HG03432 (cell line): ENCODE measurements around the gene EXTL2.
"Not testable (repeated sequence)": the region's sequence is repeated elsewhere in the genome, so short reads cannot be mapped to it uniquely, and the experiment has no call there.

Experiments
- ATAC-seq: cut with Tn5 transposase; IDR thresholded peaks from one replicate; pipeline ENCODE4 v1.9.1; 2021; ENCODE audit warnings: mild to moderate bottlenecking, moderate library complexity; ENCODE audit not compliant: unreplicated experiment

EXTL2 gene

DNA sequence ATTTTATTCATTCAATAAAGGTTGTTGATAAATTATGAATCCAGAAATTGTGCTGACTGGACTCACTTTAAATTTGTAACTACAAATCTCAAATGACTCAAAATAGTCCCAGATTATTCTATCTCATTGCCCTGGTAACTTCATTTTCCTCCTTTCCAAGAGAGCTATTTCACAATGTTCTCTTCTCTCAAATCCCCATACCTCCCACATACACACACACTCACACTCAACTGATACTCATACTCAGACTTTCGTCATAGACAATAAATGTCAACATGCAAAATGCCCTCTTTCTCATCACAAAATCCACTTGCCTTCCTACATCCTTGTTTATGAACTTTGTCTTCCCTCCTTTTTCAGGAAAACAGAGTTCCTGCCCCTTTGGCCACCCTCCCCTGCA is 33.3 kb downstream of the EXTL2 start:
- ATAC-seq, result no peak

DNA sequence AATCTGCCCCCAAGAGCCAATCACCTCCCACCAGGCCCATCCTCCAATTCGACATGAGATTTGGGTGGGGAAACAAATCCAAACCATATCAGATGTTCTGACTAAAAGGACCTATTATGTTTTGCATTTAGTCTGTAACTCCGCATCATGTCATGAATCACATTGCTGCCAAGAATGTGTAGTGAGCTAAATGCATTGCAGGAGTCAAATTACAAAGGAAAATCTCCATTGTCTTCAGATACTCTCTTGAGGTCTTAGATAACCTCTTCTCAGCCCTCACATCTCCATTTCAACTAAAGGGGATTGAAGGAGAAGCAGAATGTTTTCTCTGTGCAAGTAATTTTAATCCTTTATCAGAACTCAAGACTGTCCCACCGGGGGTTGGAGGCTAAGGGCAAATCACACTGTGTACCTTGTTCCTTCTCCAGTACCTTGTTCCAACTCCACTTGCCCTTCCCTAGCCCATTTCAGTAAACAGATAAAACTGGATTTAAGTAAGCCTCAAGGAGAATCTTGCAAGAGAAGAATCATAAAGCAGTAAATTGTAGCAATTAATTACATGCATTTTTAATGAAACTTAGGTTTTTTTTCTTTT is 34.1 kb downstream of the EXTL2 start:
- no peak for ATAC-seq

DNA sequence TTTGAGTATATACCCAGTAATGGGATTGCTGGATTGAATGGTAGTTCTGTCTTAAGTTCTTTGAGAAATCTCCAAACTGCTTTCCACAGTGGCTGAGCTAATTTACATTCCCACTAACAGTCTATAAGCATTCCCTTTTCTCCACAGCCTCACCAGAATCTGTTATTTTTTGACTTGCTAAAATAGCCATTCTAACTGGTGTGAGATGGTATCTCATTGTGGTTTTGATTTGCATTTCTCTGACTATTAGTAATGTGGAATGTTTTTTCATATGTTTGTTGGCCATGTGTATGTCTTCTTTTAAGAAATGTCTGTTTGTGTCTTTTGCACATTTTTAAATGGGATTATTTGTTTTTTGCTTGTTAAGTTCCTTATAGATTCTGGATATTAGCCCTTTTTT is 39.5 kb downstream of the EXTL2 start:
- not testable (repeated sequence) for ATAC-seq

GRCh38 chr1:100852976-100853375 is 41.7 kb downstream of the EXTL2 start:
- no peak for ATAC-seq

- no peak for ATAC-seq
Observed at GRCh38 chr1:100851726-100852125, 42.9 kb downstream of the EXTL2 start.

- no peak for ATAC-seq
Observed at GRCh38 chr1:100847361-100848082, 47.1 kb downstream of the EXTL2 start.

GRCh38 chr1:100843160-100843559 is 51.5 kb downstream of the EXTL2 start:
- not testable (repeated sequence) for ATAC-seq

- no peak for ATAC-seq
Observed at GRCh38 chr1:100835866-100836842, 58.5 kb downstream of the EXTL2 start.

- peak; percentile 59 for ATAC-seq
Observed at GRCh38 chr1:100834777-100835660, 59.6 kb downstream of the EXTL2 start.

GRCh38 chr1:100832694-100833428 is 61.8 kb downstream of the EXTL2 start:
- ATAC-seq, result no peak

- not testable (repeated sequence) for ATAC-seq
Observed at GRCh38 chr1:100825666-100826065, 69.0 kb downstream of the EXTL2 start.
